ENCODE data around the gene SPATA31E1.

GRCh38 chr9:87863882-87864465 lies 18.7 kb upstream of the SPATA31E1 start:
- no peak for TF ChIP-seq KDM1A (IDR thresholded peaks at IDR 0.05)
- no peak for TF ChIP-seq ZBTB34 (CRISPR knock-in tag; IDR thresholded peaks at IDR 0.05)
- TF ChIP-seq SIN3A (IDR thresholded peaks at IDR 0.05; ENCODE audit: borderline replicate concordance in 2 of 2, control insufficient read depth in 1 of 2, low read depth in 2 of 2, low read length in 2 of 2), result no peak
- no peak for TF ChIP-seq BHLHE40 (IDR thresholded peaks at IDR 0.05; ENCODE audit: low read length)
- TF ChIP-seq ATF3 (IDR thresholded peaks at IDR 0.05), result no peak
- TF ChIP-seq ATF3 (CRISPR knock-in tag; conservative IDR thresholded peaks at IDR 0.05), result no peak

All from K562 (cell line).